Sigmoid colon (tissue), 4 donors: ENCODE results near the gene IFT172.

Experiments
- EP300 ChIP-seq, 4 donors: sonication (generic); formaldehyde crosslinking; IDR thresholded peaks; one replicate each; pipeline ENCODE4 v1.6.1; 2017; ENCODE audit warnings: antibody characterized with exemption in 4 of 4
- POLR2AphosphoS5 ChIP-seq, 4 donors: sonication (generic); formaldehyde crosslinking; IDR thresholded peaks; one replicate each; pipeline ENCODE4 v1.6.1; 2017; ENCODE audit warnings: antibody characterized with exemption in 4 of 4
- TF ChIP-seq, protein P1 (sequence below), 4 experiments: fragments of 450-650 bp in 3 of 4; fragments of 200-600 bp in 1 of 4; IDR thresholded peaks; one replicate each; pipeline ENCODE4 v1.5.1; 2016 to 2019; ENCODE audit warnings: antibody characterized with exemption in 4 of 4, mild to moderate bottlenecking in 3 of 4, moderate library complexity in 2 of 4

GRCh38 chr2:27451095-27451494 lies 38.4 kb downstream of the IFT172 start:
- TF ChIP-seq POLR2AphosphoS5 (IDR thresholded peaks at IDR 0.05) (no peak), EP300 (IDR thresholded peaks at IDR 0.05) (no peak)
- TF ChIP-seq, protein P1, sequence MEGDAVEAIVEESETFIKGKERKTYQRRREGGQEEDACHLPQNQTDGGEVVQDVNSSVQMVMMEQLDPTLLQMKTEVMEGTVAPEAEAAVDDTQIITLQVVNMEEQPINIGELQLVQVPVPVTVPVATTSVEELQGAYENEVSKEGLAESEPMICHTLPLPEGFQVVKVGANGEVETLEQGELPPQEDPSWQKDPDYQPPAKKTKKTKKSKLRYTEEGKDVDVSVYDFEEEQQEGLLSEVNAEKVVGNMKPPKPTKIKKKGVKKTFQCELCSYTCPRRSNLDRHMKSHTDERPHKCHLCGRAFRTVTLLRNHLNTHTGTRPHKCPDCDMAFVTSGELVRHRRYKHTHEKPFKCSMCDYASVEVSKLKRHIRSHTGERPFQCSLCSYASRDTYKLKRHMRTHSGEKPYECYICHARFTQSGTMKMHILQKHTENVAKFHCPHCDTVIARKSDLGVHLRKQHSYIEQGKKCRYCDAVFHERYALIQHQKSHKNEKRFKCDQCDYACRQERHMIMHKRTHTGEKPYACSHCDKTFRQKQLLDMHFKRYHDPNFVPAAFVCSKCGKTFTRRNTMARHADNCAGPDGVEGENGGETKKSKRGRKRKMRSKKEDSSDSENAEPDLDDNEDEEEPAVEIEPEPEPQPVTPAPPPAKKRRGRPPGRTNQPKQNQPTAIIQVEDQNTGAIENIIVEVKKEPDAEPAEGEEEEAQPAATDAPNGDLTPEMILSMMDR (IDR thresholded peaks at IDR 0.05) = no peak
